Stimulated activated CD4-positive, alpha-beta T cell treated with anti-CD3 and anti-CD28 coated beads, Interleukin-15, amount 100 ng/mL, for 1 hour (primary cell): Measurements from ENCODE around the gene CBARP.
A peak's percentile ranks its signal among the peaks of the same experiment; 100 is the strongest.

Experiments
- DNase-seq, 2 donors: peaks; one replicate each; pipeline ENCODE4 v3.0.0-alpha.2; 2020; ENCODE audit warnings: low read depth in 1 of 2, low spot score in 1 of 2

Gene CBARP

GRCh38 chr19:1239796-1240737 lies 2.3 kb upstream of the CBARP start:
- DNase-seq, result peak; percentile 84 to 94

DNA sequence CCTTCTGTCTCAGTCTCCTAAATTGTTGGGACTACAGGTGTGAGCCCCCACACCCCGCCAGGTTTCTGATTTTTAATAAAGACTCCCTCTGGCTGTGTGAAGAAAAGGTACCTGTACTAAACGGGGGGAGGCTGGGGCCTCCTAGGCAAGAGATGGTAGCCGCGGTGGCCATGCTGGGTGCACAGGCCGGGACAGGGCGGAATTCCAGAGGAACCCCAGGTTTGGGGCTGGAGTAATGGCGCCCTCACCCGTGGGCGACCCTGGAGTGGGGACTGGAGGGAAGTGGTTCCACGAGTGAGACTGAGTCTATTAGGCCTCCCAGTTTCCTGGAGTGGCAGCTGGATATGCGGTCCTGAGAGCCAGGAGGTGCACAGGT lies 1.6 kb upstream of the CBARP start:
- no peak for DNase-seq

- DNase-seq, result no peak
Measured at GRCh38 chr19:1238369-1239303, 831 bp upstream of the CBARP start.

DNA sequence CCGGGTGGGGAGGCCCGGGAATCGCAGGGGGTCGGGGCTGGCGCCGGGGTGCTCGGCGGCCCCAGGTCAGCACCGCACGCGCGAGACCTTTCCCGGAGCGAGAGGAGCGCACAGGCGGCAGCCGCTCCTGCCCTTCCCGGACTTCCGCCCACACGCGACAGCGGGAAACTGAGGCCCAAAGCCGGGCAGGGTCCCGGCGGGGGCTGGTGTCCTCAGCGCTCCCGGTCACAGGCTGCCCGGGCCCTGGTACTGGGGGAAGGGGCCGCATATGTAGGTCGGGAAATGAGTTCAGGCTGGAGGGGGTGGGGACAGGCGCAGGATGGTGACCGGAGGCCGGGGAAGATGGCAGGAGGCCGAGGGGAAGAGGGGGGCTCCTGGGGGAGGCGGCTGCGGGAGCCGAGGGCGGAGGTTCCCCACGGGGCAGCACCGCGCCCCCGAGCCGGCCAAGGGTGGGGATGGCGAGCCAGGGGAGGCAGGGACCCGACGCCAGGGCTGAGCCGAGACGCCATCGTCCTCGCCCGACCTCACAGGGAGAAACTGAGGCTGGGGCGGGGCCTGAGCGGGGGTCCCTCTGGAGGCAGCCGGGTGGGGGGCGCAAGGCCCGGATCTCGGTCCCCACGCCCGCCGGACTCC lies 662 bp downstream of the CBARP start:
- no peak for DNase-seq

GRCh38 chr19:1236576-1236975 lies 1.2 kb downstream of the CBARP start:
- DNase-seq, result no peak

GRCh38 chr19:1235625-1236538 lies 1.9 kb downstream of the CBARP start:
- no peak for DNase-seq

DNA sequence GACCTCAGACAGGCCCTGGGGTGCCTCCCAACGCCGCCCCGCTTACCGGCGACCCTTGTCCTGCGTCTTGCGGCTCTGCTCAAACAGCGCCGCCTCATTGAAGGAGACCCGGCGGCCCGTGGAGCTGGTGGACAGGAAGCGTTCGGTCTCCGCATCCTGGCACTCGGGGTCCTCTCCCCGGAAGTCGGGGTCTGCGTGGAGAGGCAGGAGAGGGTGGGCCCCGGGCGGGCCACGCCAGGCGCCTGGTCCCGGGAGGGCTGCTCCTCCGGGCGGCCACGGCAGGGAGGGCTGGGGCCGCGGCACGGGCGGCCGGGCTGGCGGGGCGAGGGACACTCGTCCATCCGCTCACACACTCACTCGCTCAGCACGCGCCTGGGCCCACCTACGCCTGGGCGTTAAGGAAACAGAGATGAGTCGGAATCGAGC lies 2.8 kb downstream of the CBARP start:
- no peak for DNase-seq

DNA sequence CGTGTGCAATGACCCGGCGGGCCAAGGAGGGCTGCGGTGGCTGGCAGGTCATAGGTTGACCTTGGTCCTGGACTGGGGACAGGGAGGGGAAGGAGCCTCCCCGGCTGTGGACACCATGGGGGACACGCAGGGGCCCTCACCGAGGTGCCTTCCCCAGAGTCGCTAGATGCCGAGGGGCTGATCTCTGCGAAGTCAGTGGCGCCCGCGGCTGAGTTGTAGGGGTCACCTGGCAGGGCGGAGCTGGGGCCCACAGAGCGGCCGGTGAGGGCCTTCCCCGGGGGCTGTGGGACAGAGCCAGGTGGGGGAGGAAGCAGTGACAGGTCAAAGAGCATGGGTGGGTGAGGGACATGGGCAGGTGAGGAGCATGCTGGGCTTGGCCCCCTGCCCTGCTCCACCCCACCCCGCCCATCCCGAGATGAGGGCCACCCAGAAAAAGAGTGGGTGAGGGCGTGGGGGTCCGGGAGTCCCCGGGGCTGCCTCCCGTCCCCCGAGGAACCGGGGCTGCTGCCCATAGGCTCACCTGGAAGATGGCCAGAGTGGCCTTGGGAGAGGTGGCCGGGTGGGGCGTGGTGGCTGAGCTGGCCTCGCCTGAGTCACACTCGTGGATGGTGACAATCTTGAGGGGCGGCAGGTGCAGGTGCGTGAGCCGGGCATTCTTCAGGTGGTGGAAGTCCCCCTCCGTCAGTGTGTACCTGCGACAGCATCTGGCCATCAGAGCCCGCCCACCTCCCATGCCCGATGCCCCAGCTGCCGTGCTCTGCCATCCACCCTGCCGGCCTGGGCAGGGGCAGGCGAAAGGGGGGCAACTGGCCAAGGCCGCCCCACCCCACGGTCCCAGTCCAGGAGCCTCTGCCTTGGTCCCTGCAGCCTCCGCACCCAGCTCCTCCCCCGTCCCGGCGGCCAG lies 3.5 kb downstream of the CBARP start:
- DNase-seq, result no peak

- DNase-seq, result no peak
Measured at GRCh38 chr19:1233115-1233667, 4.6 kb downstream of the CBARP start.

DNA sequence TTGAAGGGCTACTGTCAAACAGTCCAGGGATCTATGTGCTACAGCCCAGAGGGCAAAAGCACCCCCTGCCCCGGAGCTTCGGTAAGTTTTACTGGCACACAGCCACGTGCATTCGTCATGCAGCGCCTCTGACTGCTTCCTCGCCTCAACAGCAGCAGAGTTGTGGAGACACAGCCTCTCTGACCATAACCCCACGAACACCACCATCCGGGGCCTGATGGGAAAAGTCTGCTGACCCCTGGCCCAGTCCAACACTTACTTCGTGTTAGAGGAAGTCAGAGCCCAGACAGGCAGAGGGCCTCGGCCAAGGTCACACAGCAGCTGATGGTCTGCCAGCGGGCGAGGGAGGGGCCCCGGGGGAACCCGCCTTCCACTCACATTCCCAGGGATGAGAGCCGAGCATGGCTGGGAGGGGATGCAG lies 5.1 kb downstream of the CBARP start:
- DNase-seq, result no peak

DNA sequence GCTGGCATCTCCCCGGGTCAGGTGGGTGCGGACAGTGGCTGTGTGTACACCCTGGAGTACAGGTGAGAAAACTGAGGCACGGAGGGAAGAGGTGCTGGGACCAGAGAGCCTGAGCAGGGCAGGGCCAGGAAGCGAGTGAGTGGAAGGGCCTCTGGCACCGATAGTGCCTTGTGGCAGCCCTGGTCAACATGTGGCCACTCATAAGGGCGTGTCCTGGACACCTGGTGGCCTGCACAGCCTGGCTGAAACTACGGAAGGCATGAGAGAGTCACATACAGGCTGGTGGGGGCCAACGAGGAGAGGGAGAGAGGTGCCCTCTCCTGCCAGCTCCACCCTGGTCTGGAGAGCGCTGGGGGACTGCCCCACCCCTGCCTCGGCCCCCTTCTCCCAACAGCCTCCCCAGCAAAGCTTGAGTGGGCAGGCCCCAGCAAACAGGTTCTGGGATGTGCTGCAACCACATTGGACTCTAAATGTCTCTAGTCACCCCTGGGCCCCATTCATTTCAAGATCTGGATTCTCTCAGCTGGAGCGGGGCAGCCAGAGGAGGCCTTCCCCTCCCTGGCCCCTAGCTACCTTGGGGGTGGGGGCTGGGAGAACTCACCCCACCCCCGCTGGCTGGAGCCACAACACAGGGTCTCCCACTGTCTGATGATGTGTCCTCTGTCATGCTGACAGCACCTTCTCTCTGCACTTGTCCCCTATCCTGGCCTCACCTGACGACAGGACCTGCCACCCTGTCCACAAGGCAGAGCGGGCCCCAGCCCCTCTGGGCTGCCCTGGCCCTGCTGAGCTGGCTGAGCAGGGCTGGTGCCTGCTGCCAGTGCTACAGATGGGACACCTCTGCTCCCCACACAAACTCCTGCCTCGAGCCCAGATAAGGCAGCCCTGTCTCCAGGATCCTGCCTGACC lies 5.8 kb downstream of the CBARP start:
- no peak for DNase-seq

DNA sequence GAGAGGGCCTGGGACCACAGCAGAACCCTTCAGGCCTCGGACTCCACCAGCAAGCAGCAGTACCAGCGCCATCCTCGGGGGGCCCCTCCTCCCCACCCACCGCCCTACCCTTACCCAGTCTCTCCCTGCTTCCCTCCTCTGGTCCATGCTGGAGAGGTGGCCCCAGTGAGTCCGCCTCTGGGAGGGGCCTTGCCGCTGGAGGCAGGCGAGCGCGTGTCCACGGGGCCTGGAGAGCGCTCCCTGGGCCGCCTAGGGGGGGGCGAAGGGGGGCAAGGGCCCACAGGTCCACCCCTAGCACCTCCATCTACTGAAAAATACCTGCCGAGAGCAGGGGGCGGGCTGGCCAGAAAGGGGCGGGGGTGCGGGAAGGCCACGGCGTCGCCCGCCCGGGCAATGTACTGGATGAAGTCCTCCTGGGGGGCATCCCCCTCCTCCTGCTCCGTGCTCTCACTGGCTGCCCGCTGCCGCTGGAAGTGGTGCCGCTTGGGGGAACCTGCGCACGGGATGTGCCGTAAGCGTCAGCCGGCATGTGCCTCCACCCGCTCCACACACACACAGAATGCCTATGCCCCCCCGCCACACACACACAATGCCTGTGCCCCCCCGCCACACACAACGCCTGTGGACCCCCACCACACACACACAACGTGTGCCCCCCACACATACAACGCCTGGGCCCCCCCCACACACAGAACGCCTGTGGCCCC lies 6.9 kb downstream of the CBARP start:
- DNase-seq, result no peak

DNA sequence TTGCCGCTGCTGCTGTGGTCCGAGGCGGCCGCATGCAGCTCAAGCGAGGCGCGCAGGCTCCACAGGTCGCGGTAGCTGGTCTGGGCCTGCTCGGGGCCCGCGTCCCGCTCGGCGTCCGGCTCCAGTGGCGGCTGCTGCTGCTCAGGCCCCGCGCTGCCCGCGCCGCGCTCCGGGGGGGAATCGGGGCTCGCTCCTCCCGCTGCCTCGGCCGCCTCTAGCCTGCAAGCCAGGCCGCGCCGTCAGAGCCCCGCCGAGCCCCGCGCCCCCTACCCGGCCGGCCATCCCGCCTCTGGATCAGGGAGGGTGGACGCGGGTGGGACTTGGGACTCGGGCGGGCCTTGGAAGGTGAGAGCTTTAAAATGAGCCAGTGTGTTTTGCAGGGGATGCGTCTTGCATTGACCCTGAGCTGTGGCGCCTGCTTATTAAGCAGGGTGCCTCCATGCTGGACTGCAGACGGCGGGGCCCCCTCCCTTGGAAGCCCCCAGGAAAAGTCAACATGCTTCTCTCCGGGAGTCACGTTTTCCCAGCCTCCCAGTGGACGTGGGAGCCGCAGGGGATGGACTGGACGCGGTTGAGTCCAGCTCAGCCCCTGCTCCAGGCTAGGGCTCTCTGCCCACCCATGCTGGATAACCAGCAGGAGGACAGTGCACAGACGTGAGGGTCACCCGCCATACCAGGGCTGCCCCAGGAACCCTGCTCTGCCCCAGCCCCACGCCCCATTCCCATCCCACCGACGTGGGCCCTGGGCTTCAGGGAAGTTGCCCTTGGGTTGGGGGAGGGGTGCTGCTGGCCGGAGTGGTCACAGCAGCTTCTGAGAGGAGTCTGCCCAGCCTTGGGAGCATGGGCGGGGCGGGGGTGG lies 7.7 kb downstream of the CBARP start:
- no peak for DNase-seq

GRCh38 chr19:1229056-1229923 lies 8.5 kb downstream of the CBARP start:
- DNase-seq, result no peak

DNA sequence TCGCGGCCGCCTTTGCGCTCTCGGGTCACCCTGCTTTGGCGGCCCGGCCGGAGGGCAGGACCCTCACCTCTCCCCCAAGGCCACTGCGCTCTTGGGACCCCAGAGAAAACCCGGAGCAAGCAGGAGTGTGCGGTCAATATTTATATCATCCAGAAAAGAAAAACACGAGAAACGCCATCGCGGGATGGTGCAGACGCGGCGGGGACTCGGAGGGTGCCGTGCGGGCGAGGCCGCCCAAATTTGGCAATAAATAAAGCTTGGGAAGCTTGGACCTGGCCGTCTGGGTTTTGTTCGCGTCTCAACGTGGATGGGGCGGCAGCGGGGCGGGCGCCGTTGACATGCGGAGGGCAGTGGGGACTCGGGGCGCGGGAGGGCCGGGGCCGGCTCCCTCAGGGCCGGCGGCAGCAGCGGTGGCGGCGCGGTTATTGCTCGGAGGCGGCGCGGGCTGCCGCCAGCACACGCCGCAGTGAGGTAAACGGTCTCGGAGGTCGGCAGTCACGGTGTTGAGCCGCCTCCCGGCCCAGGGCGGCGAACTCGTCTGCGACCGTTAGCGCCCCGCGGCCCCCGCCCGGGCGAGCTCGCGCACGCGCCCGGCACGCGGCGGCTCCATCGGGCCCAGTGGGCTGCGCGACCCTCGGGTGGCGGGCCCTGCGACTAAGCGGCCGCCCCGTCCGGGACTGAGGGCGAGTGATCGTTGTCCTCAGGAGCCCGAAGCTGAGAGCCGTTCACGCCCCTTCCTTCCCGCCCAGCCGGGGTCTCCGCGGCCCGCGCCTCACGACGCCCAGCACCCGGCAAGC lies 9.4 kb downstream of the CBARP start:
- no peak for DNase-seq
